ENCODE data around the gene UCK2.

- TF ChIP-seq PATZ1 (CRISPR knock-in tag; IDR thresholded peaks at IDR 0.05; ENCODE audit: borderline replicate concordance) (no peak), ZNF565 (CRISPR knock-in tag; conservative IDR thresholded peaks at IDR 0.05; ENCODE audit: low read depth) (no peak), POU6F1 (CRISPR knock-in tag; IDR thresholded peaks at IDR 0.05; ENCODE audit: borderline replicate concordance, low read depth) (no peak), PPARA (CRISPR knock-in tag; IDR thresholded peaks at IDR 0.05; ENCODE audit: borderline replicate concordance) (no peak), ZNF70 (CRISPR knock-in tag; IDR thresholded peaks at IDR 0.05) (no peak), ZFP30 (CRISPR knock-in tag; IDR thresholded peaks at IDR 0.05) (no peak)
These were observed 50.0 kb downstream of the UCK2 start for GRCh38 chr1:165877411-165877810.
